Activated T-helper 1 cell treated with anti-CD3 and anti-CD28 coated beads, Interleukin-12 subunit alpha, Interleukin-12 subunit beta, Interleukin-2, Interleukin-4 antibody, amounts not matched to agents 30 ng/mL and 10 ng/mL and 1 ng/mL, durations not matched to agents 14 hours and 24 hours and 36 hours (primary cell): ENCODE measurements around the gene CSPG4. TPM values are rescaled to one million over a fixed set of nuclear protein-coding genes. Genes with fewer than 3 reads are reported as not detected.

Source experiments
- total RNA-seq: library from RNA; stranded (reverse); gene quantifications from 2 replicates; pipeline ENCODE4 v1.2.3, GENCODE V29; 2022

Gene CSPG4
- total RNA-seq, 1 donor from 2014 or later, result not detected

Other genes starting within 250 kb of the CSPG4 start
- 28.0 and 31.7 TPM in 2 replicates for gene PTPN9, start 133.5 kb downstream of the CSPG4 start, total RNA-seq
- gene SNUPN, start 87.1 kb downstream of the CSPG4 start, total RNA-seq, result 30.8 and 34.1 TPM in 2 replicates
- gene IMP3, start 72.6 kb downstream of the CSPG4 start, total RNA-seq, result 110 and 113 TPM in 2 replicates
- 5.4 and 6.2 TPM in 2 replicates for gene SNX33, start 64.9 kb downstream of the CSPG4 start, total RNA-seq
- gene UBE2Q2, start 130.6 kb upstream of the CSPG4 start, total RNA-seq, result 20.5 and 20.9 TPM in 2 replicates
- gene FBXO22, start 191.0 kb upstream of the CSPG4 start, total RNA-seq, result 49.4 and 50.0 TPM in 2 replicates